Renal cortical epithelial cell (primary cell): ENCODE results near the gene KDM8. TPM values are rescaled to one million over a fixed set of nuclear protein-coding genes. Genes with fewer than 3 reads are reported as not detected.
"Not testable (repeated sequence)": the region's sequence is repeated elsewhere in the genome, so short reads cannot be mapped to it uniquely, and the experiment has no call there.

Source experiments
- DNase-seq: peaks from one replicate; pipeline ENCODE4 v3.0.0-alpha.2; 2011; ENCODE audit warnings: low read depth
- total RNA-seq: library from RNA; depleted of rRNA; stranded (reverse); fragments of >200 nt; gene quantifications from 2 replicates; pipeline ENCODE4 v1.2.3, GENCODE V29; 2014

The KDM8 gene
- total RNA-seq, 1 donor from 2014 or later: 4.3 TPM

DNA sequence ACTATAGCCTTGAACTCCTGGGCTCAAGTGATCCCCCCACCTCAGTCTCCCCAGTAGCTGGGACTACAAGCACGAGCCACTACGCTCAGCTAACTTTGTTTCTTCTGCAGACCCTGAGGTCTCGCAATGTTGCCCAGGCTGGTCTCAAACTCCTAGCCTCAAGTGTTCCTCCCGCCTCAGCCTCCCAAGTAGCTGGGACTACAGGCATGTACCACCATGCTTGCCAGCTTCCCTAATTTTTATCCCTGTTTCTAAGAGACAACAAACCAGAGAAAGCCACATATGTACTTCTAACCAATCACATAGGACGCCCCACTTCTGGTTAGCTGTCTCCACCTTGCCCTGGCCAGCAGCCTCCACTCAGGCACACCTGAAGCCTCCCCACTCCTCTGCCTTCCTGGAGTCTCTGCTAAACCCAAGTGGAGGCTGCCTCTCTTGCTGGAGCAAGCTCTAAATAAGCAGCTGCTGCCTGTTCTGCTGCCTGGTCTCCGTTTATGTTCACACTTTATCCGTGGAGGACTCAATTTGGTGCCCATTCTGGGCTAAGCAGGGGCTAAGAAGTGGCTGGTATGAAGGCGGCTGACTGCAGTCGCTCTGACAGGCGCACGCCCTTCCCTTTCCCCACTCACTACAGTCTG, 40.5 kb downstream of the KDM8 start:
- no peak for DNase-seq

DNA sequence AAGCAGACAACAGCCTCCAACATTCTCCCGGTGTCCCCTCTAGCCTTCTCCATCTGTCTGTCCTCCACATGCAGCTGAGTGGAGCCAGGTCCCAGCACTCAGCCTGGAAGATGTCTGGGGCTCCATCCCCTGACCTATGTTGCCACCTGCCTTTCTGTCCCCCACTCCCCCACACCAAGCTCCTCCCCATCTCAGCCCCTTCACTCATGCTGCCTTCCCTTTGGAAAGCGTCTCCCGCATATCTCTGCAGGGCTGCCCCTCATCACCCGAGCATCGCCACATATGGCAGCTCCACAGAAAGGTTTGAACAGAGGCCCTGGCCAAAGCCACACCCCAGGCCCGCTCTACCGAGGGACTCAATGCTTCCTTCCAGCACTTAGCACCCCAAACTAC, 41.0 kb downstream of the KDM8 start:
- no peak for DNase-seq

GRCh38 chr16:27245276-27246172, 42.2 kb downstream of the KDM8 start:
- DNase-seq: peak; percentile 94

DNA sequence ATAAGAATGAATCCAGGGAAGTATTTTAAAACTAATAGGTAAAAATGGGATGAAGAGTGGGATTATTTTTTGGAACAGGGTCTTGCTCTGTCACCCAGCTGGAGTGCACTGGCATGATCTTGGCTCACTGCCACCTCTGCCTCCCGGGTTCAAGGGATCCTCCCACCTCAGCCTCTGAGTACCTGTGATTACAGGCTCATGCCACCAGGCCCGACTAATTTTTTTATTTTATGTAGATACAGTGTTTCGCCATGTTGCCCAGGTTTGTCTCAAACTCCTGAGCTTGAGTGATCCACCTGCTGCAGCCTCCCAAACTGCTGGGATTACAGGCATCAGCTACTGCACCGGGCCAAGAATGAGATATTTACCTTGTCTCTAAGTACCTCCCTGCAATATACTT, 43.1 kb downstream of the KDM8 start:
- DNase-seq: no peak

DNA sequence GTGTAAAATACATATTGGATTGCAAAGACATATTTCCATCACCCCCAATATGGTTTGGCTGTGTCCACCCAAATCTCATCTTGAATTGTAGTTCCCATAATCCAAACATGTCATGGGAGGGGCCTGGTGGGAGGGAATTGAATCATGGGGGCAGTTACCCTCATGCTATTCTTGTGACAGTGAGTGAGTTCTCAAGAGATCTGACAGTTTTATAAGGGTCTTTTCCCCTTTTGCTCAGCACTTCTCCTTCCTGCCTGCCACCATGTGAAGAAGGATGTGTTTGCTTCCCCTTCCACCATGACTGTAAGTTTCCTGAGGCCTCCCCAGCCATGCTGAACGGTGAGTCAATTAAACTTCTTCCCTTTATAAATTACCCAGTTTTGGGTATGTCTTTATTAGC, 43.8 kb downstream of the KDM8 start:
- not testable (repeated sequence) for DNase-seq

DNA sequence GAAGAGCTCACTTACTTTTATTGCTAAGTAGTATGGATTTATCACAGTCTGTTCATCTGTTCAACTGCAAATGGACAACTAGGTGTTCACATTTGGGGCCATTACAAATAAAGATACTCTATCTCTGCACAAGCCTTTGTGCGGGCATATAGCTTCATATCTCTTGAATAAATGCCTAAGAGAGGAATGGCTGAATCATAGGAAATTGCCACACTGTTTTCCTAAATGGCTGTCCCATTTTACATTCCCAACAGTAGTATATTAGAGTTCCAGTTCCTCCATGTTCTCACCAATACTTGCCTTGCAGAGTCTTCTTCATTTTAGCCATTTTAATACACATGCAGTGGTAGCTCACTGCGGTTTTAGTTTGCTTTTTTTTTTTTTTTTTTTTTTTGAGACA, 44.7 kb downstream of the KDM8 start:
- no peak for DNase-seq

- not testable (repeated sequence) for DNase-seq
Measured at GRCh38 chr16:27248886-27249285, 45.6 kb downstream of the KDM8 start.

DNA sequence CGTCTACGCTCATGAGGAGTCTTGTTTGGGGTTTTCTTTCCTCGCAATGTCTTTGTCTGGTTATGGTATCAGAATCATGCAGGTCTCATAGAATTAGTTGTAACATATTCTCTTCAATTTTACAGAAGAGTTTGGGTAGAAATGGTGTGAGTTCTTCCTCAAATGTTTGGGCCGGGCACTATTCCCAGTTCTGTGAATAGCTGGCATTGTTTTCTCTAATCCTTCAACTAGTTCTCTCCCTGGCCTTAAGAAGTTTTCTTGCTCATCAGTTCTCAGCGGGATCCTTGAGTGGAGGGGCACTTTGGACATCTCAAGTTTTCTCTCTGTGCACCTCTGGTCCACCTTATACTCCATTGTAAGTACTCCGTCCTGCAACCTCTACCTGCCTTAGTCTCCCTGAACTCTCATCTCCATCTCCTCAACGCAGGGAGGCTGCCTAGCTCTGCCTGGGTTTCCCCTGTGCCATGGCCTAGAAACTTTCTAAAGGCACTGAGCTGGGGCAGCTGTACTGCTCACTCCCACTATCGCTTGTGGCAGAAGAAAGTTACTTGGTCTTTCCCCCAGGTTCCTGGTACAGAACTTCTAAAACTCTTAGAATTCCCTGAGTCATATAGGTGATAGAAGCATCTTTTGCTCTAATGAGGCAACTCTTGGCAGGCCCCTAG, 48.3 kb downstream of the KDM8 start:
- no peak for DNase-seq

- no peak for DNase-seq
Measured at GRCh38 chr16:27252206-27252585, 48.9 kb downstream of the KDM8 start.

- DNase-seq: peak; percentile 93
Measured at GRCh38 chr16:27253526-27253930, 50.2 kb downstream of the KDM8 start.

DNA sequence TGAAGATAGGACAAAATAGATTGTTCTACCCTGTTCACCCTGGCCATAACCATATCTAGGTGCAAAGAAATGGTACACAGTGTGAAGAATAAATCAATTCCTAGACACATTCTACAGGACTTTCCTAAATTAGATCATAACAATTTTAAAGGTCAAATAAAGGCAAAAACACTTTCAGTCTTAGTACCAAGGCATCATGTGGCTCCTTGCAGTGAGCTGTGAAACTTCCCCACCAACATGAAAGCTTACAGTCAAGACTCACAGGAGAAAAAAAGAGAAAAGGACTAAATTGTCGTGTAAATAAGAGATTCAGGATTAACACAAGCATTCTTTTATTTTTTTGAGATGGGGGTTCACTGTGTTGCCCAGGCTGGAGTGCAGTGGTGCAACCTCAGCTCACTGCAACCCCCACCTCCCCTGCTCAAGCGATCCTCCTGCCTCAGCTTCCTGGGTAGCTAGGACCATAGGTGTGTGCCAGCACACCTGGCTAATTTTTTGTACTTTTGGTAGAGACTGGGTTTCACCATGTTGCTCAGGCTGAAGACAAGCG, 51.0 kb downstream of the KDM8 start:
- no peak for DNase-seq

DNA sequence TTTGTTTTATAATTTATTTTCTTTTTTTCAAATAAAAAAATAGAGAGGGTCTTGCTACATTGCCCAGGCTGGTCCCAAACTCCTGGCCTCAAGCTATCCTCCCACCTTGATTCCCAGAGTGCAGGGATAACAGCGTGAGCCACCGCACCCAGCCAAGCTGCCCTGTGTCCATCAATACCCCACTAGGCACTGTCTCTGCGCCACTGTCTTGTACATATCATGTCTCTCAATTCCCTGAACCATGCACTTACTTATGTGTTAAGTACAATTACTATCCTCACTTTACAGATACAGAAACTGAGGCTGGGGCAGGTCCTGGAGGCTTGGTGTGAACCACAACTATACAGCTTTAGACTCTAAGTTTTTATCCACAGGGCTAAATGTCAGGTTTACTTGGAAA, 53.5 kb downstream of the KDM8 start:
- DNase-seq: no peak

- DNase-seq: no peak
Measured at GRCh38 chr16:27257271-27257670, 53.9 kb downstream of the KDM8 start.

DNA sequence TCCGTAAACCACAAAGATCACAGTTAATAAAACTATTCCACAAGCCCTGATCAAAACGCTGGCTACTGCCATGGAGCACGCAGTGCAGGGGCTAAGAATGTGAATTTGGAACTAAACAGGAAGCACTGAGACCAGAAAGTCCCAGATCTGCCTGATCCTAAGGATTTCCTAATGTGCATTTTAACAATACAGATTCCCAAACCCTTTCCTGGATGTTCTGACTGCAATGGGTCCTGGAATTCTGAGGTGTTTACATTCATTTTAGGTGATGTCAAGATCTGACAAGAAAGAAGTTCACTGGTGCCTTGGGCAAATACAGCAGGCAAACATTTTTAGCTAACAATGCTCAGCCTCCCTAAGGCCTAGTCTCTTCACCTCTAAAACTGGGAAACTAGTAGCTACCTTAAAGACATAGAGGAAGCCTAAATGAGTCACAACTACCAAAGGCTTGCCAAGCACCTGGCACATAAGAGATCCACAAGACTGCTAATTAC, 55.0 kb downstream of the KDM8 start:
- peak; percentile 68 for DNase-seq

DNA sequence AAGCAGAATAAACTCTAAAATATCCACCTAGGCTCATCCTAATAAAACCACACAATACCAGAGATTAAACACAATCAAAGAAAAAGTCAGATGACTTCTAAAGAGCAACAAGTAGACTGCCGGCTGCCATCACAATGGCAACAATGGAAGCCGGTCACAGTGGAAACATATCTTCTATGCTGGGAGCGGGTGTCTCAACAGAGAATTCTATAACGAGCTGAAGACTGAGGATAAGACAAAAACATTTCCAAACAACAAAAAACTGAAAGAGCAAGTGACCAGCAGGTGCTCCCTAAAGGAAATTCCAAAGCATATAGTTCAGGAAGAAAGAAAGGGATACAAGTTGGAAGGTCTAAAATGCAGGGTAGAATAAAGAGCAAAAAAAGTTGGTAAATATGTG, 56.4 kb downstream of the KDM8 start:
- DNase-seq: no peak

GRCh38 chr16:27262904-27263423, 59.6 kb downstream of the KDM8 start:
- not testable (repeated sequence) for DNase-seq

- DNase-seq: peak; percentile 91
Measured at GRCh38 chr16:27264151-27264550, 60.8 kb downstream of the KDM8 start.

- DNase-seq: no peak
Measured at GRCh38 chr16:27265982-27266381, 62.7 kb downstream of the KDM8 start.

GRCh38 chr16:27267037-27267677, 63.8 kb downstream of the KDM8 start:
- DNase-seq: no peak

DNA sequence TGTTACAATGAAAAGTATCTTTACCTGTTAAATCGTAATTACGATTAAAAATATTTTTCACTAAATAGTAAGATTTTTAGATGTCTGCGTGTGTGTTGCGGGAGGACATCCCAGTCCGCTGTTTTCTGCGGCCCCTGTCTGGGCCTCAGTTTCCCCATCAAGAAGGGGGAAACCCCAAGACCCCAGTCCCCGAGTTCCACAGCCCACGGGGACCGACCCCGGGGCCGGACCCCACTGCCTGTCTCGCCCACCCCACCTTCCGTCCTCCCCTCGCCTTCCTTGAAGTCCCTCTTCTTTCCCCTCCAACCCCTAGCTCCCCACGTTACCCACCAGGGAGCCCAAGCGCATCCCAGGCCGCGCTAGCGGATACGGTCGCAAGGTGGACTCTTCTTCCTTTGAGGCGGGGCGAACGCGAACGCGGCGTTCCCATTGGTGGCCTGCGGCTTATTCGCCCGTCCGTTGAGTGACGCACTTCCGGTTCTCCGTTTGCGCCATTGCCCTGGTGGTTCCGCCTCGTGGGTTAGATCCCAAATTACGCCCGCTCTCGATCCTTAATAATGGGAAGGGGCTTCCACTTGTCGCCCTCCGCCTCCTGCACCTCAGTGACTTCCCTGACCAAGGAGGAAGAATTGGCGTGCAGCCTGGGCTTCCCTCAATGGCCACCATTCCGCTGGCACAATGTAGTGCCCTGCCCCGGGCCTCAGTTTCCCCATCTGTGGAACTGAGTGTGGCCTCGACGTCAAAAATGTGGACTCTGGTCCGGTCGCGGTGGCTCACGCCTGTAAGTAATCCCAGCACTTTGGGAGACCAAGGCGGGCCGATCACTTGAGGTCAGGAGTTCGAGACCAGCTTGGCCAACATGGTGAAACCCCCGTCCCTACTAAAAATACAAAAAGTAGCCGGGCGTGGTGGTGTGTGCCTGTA, 65.3 kb downstream of the KDM8 start, which contains the start of gene NSMCE1:
Gene NSMCE1, minus strand, starts transcription at position 397 of the 924 bp plus-strand sequence. CDS start 11,202 bp downstream, outside the sequence.
- DNase-seq: peak; percentile 86
